H9 (cell line): ENCODE results near the gene PLEKHJ1. TPM values are rescaled to one million over a fixed set of nuclear protein-coding genes. Genes with fewer than 3 reads are reported as not detected.

Experiments used
- DNase-seq: peaks from one replicate; pipeline ENCODE4 v3.0.0-alpha.2; 2017
- H2AFZ ChIP-seq: one replicate; pipeline ENCODE4 v1.6.1; 2013; ENCODE audit warnings: mild to moderate bottlenecking, low read length, control low read depth, moderate library complexity
- H2AK5ac ChIP-seq: 2 replicates; pipeline ENCODE4 v1.6.1; 2013; ENCODE audit warnings: low read length, control low read depth, mixed read lengths; ENCODE audit not compliant: insufficient read length
- H2BK120ac ChIP-seq: one replicate; pipeline ENCODE4 v1.6.1; 2013; ENCODE audit warnings: low read depth, mild to moderate bottlenecking, low read length, control low read depth, inconsistent platforms; ENCODE audit not compliant: poor library complexity, severe bottlenecking
- H2BK12ac ChIP-seq: 2 replicates; pipeline ENCODE4 v1.6.1; 2013; ENCODE audit warnings: low read length, control low read depth, mixed read lengths, low read depth; ENCODE audit not compliant: insufficient read length
- H2BK15ac ChIP-seq: 2 replicates; pipeline ENCODE4 v1.6.1; 2013; ENCODE audit warnings: low read depth, low read length, control low read depth
- H2BK20ac ChIP-seq: one replicate; pipeline ENCODE4 v1.6.1; 2013; ENCODE audit warnings: low read depth, mild to moderate bottlenecking, low read length, control low read depth, inconsistent platforms; ENCODE audit not compliant: poor library complexity, severe bottlenecking
- H2BK5ac ChIP-seq: 2 replicates; pipeline ENCODE4 v1.6.1; 2013; ENCODE audit warnings: low read length, control low read depth, mixed read lengths; ENCODE audit not compliant: insufficient read length
- H3K14ac ChIP-seq: 2 replicates; pipeline ENCODE4 v1.6.1; 2013; ENCODE audit warnings: low read length, control low read depth; ENCODE audit not compliant: insufficient read depth
- H3K18ac ChIP-seq: 2 replicates; pipeline ENCODE4 v1.6.1; 2013; ENCODE audit warnings: low read depth, mild to moderate bottlenecking, mixed read lengths, low read length, control low read depth; ENCODE audit not compliant: insufficient read length
- H3K23ac ChIP-seq: 2 replicates; pipeline ENCODE4 v1.6.1; 2013; ENCODE audit warnings: low read length, control low read depth, mixed read lengths, low read depth; ENCODE audit not compliant: insufficient read length
- H3K23me2 ChIP-seq: 2 replicates; pipeline ENCODE4 v1.6.1; 2013; ENCODE audit warnings: low read depth, mild to moderate bottlenecking, mixed read lengths, low read length, control low read depth; ENCODE audit not compliant: insufficient read length, poor library complexity, severe bottlenecking
- H3K27ac ChIP-seq: 2 replicates; pipeline ENCODE4 v1.5.1; 2013; ENCODE audit warnings: low read length, control low read depth, mixed read lengths, low read depth; ENCODE audit not compliant: insufficient read length
- H3K27me3 ChIP-seq: 2 replicates; pipeline ENCODE4 v1.6.1; 2013; ENCODE audit warnings: low read length, control low read depth, inconsistent platforms; ENCODE audit not compliant: insufficient read depth
- H3K4ac ChIP-seq: 2 replicates; pipeline ENCODE4 v1.6.1; 2013; ENCODE audit warnings: low read depth, mild to moderate bottlenecking, control low read depth, inconsistent platforms, low read length, moderate library complexity
- H3K4me1 ChIP-seq: 2 replicates; pipeline ENCODE4 v1.6.1; 2013; ENCODE audit warnings: low read length, control low read depth, inconsistent platforms; ENCODE audit not compliant: insufficient read depth
- H3K4me2 ChIP-seq: 2 replicates; pipeline ENCODE4 v1.6.1; 2013; ENCODE audit warnings: low read length, control low read depth, mixed read lengths; ENCODE audit not compliant: insufficient read length, insufficient read depth
- H3K56ac ChIP-seq: 2 replicates; pipeline ENCODE4 v1.6.1; 2013; ENCODE audit warnings: low read depth, mild to moderate bottlenecking, mixed read lengths, low read length, control low read depth; ENCODE audit not compliant: insufficient read length
- H3K79me1 ChIP-seq: 2 replicates; pipeline ENCODE4 v1.6.1; 2013; ENCODE audit warnings: low read depth, mild to moderate bottlenecking, moderate library complexity, low read length, control low read depth, inconsistent platforms; ENCODE audit not compliant: insufficient read depth, poor library complexity, severe bottlenecking
- H3K79me2 ChIP-seq: 2 replicates; pipeline ENCODE4 v1.6.1; 2013; ENCODE audit warnings: low read length, control low read depth, inconsistent platforms; ENCODE audit not compliant: insufficient read depth
- H3K9ac ChIP-seq: 2 replicates; pipeline ENCODE4 v1.6.1; 2013; ENCODE audit warnings: low read length, control low read depth, mixed read lengths; ENCODE audit not compliant: insufficient read length; ENCODE audit errors: extremely low read depth
- H3K9me3 ChIP-seq: one replicate; pipeline ENCODE4 v1.6.1; 2013; ENCODE audit warnings: low read depth, low read length, inconsistent platforms; ENCODE audit not compliant: control insufficient read depth
- H3T11ph ChIP-seq: one replicate; pipeline ENCODE4 v1.6.1; 2013; ENCODE audit warnings: mild to moderate bottlenecking, low read length, control low read depth, inconsistent platforms
- H4K20me1 ChIP-seq: one replicate; pipeline ENCODE4 v1.6.1; 2013; ENCODE audit not compliant: control insufficient read depth, insufficient read length, insufficient read depth
- H4K5ac ChIP-seq: 2 replicates; pipeline ENCODE4 v1.6.1; 2013; ENCODE audit warnings: low read depth, mild to moderate bottlenecking, mixed read lengths, low read length, control low read depth; ENCODE audit not compliant: insufficient read length
- H4K8ac ChIP-seq: replicated peaks from 2 replicates; pipeline ENCODE4 v1.6.1; 2013; ENCODE audit warnings: low read length, control low read depth, mixed read lengths, low read depth; ENCODE audit not compliant: insufficient read length
- H4K91ac ChIP-seq: 2 replicates; pipeline ENCODE4 v1.6.1; 2013; ENCODE audit warnings: low read depth, mild to moderate bottlenecking, moderate library complexity, mixed read lengths, low read length, control low read depth; ENCODE audit not compliant: insufficient read length
- H3K27ac Mint-ChIP-seq, 3 experiments: 2 replicates in 2 of 3; 3 replicates in 1 of 3; pipeline ENCODE4 v1.8.0; 2020 to 2021; ENCODE audit warnings: mixed read lengths in 3 of 3, mild to moderate bottlenecking in 1 of 3, moderate library complexity in 1 of 3
- H3K27me3 Mint-ChIP-seq: 2 replicates; pipeline ENCODE4 v1.8.0; 2021; ENCODE audit warnings: low read depth, mild to moderate bottlenecking, moderate library complexity, mixed read lengths
- H3K36me3 Mint-ChIP-seq, 3 experiments: 2 replicates in 2 of 3; 3 replicates in 1 of 3; pipeline ENCODE4 v1.8.0; 2020 to 2021; ENCODE audit warnings: low read depth in 3 of 3, mixed read lengths in 3 of 3; ENCODE audit not compliant: insufficient read depth in 1 of 3
- H3K4me1 Mint-ChIP-seq, 2 experiments: 2 replicates each; pipeline ENCODE4 v1.8.0; 2020; ENCODE audit warnings: mixed read lengths in 2 of 2
- H3K4me3 Mint-ChIP-seq, 2 experiments: 2 replicates in 1 of 2; 3 replicates in 1 of 2; pipeline ENCODE4 v1.8.0; 2020 to 2021; ENCODE audit warnings: mild to moderate bottlenecking in 2 of 2, mixed read lengths in 2 of 2, moderate library complexity in 1 of 2
- H3K9me3 Mint-ChIP-seq, 2 experiments: 2 replicates in 1 of 2; 3 replicates in 1 of 2; pipeline ENCODE4 v1.8.0; 2020; ENCODE audit warnings: mild to moderate bottlenecking in 2 of 2, mixed read lengths in 2 of 2, moderate library complexity in 1 of 2
- WGBS: extraction: QIAGEN DNeasy Blood & Tissue Kit; methylation state at CpG from one replicate; pipeline ENCODE4 v1.1.7; 2013; ENCODE audit warnings: missing lambda C conversion rate, low lambda C conversion rate, mixed read lengths; ENCODE audit not compliant: insufficient read length; ENCODE audit errors: extremely low coverage; 5-methylcytosine and 5-hydroxymethylcytosine counted together
- total RNA-seq: library from RNA; stranded (reverse); gene quantifications from 2 replicates; pipeline ENCODE4 v1.2.1, GENCODE V29; 2021
- TF ChIP-seq, protein P1 (sequence below): fragments of 200-600 bp; sonication (generic); conservative IDR thresholded peaks from 3 replicates; pipeline ENCODE4 v1.8.0; 2021; ENCODE audit warnings: antibody characterized with exemption, mild to moderate bottlenecking

Gene PLEKHJ1
- total RNA-seq, 1 experiment from 2014 or later: 139 TPM

DNA sequence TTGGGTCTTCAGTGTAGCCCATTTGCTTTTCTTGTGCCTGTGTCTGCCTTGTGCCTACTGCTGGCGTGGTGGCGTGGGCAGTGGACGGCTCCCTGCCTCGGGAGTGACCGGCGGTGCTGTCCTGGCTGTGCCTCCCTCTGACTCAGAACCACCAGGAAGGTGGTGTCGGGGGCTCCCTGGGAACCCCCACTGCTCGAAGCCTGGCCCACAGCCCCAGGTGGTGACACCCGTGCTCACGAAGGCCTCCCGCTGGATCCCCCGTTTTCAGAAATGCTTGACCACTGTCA lies 7.9 kb upstream of the PLEKHJ1 start:
- H3K79me1 ChIP-seq: peaks cover 13% of the 10 kb centered on the region
- peaks cover 2% of the 10 kb centered on the region for H4K20me1 ChIP-seq
- no peaks in the 10 kb centered on the region for H3K4me1 ChIP-seq
- H3K4me3 Mint-ChIP-seq: no peak overlapping the region
- H3K14ac ChIP-seq: no peak overlapping the region
- H2BK120ac ChIP-seq: no peak overlapping the region
- no peak overlapping the region for H2BK12ac ChIP-seq
- H3K9me3 Mint-ChIP-seq: no peaks in the 10 kb centered on the region
- H2AFZ ChIP-seq: no peak overlapping the region
- H3K27ac ChIP-seq: no peak overlapping the region
- H2AK5ac ChIP-seq: no peak overlapping the region
- no peak overlapping the region for H3K9ac ChIP-seq
- no peak overlapping the region for H4K8ac ChIP-seq
- no peak overlapping the region for H3K56ac ChIP-seq
- H2BK15ac ChIP-seq: no peak overlapping the region
- no peak overlapping the region for H2BK5ac ChIP-seq
- H3K9me3 ChIP-seq: no peaks in the 10 kb centered on the region
- no peaks in the 10 kb centered on the region; the same call in 1 of the 2 replicates for H3K27me3 Mint-ChIP-seq
- H3K79me2 ChIP-seq: peaks cover 35% of the 10 kb centered on the region; the same call in 1 of the 2 replicates
- H3K4me2 ChIP-seq: no peak overlapping the region
- H3K23me2 ChIP-seq: no peaks in the 10 kb centered on the region
- DNase-seq: no peak
- no peak overlapping the region for H3T11ph ChIP-seq
- no CpG with 5 or more reads among the region's 12 CpGs for WGBS
- H3K4ac ChIP-seq: no peak overlapping the region
- H3K27me3 ChIP-seq: no peaks in the 10 kb centered on the region
- peaks cover 20 to 21% of the 10 kb centered on the region in 2 experiments for H3K4me1 Mint-ChIP-seq
- H3K18ac ChIP-seq: no peak overlapping the region
- peaks cover 16 to 53% (median 50%) of the 10 kb centered on the region in 3 experiments; a peak in 6 of 7 replicates for H3K36me3 Mint-ChIP-seq
- no peak overlapping the region for H4K91ac ChIP-seq
- no peak overlapping the region for H4K5ac ChIP-seq
- no peak overlapping the region for H3K27ac Mint-ChIP-seq
- TF ChIP-seq, protein P1, sequence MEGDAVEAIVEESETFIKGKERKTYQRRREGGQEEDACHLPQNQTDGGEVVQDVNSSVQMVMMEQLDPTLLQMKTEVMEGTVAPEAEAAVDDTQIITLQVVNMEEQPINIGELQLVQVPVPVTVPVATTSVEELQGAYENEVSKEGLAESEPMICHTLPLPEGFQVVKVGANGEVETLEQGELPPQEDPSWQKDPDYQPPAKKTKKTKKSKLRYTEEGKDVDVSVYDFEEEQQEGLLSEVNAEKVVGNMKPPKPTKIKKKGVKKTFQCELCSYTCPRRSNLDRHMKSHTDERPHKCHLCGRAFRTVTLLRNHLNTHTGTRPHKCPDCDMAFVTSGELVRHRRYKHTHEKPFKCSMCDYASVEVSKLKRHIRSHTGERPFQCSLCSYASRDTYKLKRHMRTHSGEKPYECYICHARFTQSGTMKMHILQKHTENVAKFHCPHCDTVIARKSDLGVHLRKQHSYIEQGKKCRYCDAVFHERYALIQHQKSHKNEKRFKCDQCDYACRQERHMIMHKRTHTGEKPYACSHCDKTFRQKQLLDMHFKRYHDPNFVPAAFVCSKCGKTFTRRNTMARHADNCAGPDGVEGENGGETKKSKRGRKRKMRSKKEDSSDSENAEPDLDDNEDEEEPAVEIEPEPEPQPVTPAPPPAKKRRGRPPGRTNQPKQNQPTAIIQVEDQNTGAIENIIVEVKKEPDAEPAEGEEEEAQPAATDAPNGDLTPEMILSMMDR: no peak
- H3K23ac ChIP-seq: no peak overlapping the region
- H2BK20ac ChIP-seq: no peak overlapping the region
